ENCODE data around the gene POLDIP2.

DNA sequence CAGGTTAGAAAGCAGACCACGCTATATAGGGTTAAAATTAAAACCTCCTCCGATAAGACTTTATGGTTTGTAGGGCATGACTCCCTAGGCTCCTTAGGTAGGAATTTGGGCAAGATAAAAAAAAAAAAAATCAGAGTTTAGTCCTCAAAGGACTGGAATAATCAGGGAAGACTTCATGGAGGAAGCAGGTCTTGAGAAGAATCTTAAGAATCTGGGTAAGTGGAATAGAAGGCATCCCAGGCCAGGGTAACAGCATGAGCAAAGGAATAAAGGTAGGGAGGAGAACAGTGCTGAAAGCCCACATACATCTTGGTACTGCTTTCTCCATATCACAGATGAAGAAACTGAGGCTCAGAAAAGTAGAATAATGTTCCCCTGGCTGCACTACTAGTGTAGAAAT is 33.2 kb upstream of the POLDIP2 start:
- TF ChIP-seq GABPA (IDR thresholded peaks at IDR 0.05; ENCODE audit: low read depth) (no peak), SMC3 (IDR thresholded peaks at IDR 0.05; ENCODE audit: low read depth, low read length) (no peak), RAD21 (IDR thresholded peaks at IDR 0.05; ENCODE audit: low read length) (no peak), CHD2 (IDR thresholded peaks at IDR 0.05; ENCODE audit: low read length, partially characterized antibody) (no peak)
- TF ChIP-seq, protein P1, sequence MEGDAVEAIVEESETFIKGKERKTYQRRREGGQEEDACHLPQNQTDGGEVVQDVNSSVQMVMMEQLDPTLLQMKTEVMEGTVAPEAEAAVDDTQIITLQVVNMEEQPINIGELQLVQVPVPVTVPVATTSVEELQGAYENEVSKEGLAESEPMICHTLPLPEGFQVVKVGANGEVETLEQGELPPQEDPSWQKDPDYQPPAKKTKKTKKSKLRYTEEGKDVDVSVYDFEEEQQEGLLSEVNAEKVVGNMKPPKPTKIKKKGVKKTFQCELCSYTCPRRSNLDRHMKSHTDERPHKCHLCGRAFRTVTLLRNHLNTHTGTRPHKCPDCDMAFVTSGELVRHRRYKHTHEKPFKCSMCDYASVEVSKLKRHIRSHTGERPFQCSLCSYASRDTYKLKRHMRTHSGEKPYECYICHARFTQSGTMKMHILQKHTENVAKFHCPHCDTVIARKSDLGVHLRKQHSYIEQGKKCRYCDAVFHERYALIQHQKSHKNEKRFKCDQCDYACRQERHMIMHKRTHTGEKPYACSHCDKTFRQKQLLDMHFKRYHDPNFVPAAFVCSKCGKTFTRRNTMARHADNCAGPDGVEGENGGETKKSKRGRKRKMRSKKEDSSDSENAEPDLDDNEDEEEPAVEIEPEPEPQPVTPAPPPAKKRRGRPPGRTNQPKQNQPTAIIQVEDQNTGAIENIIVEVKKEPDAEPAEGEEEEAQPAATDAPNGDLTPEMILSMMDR (IDR thresholded peaks at IDR 0.05) = no peak

Measured in SK-N-SH (cell line).